GM19463 (cell line): ENCODE measurements around the gene CD300LG.
"Not testable (repeated sequence)": the region's sequence is repeated elsewhere in the genome, so short reads cannot be mapped to it uniquely, and the experiment has no call there.

Experiments used
- ATAC-seq: cut with Tn5 transposase; IDR thresholded peaks from one replicate; pipeline ENCODE4 v1.9.1; 2021; ENCODE audit warnings: mild to moderate bottlenecking, moderate library complexity; ENCODE audit not compliant: unreplicated experiment

CD300LG gene, protein sequence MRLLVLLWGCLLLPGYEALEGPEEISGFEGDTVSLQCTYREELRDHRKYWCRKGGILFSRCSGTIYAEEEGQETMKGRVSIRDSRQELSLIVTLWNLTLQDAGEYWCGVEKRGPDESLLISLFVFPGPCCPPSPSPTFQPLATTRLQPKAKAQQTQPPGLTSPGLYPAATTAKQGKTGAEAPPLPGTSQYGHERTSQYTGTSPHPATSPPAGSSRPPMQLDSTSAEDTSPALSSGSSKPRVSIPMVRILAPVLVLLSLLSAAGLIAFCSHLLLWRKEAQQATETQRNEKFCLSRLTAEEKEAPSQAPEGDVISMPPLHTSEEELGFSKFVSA

DNA sequence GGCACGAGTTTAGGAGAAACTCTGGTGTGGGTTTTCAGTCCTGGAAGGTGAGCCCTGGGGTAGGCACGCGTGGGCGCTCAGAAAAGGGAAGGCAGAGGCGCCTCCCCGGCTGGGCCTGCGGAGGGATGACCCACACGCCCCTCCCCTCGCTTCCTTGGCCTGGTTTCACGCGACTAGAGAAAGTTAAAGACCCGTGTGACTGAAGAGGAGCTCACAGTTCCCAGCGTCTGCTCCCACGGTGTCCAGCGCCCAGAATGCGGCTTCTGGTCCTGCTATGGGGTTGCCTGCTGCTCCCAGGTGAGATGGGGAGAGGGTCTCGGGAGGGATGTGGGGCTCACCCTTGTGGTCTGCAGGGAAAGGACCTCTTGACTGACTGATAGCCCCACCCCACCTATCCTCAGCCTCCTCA is at the start of gene CD300LG:
TSS of gene CD300LG (plus strand) at position 214 of the 409 bp plus-strand sequence. CDS start at position 255, 41 bp downstream.
- no peak for ATAC-seq

DNA sequence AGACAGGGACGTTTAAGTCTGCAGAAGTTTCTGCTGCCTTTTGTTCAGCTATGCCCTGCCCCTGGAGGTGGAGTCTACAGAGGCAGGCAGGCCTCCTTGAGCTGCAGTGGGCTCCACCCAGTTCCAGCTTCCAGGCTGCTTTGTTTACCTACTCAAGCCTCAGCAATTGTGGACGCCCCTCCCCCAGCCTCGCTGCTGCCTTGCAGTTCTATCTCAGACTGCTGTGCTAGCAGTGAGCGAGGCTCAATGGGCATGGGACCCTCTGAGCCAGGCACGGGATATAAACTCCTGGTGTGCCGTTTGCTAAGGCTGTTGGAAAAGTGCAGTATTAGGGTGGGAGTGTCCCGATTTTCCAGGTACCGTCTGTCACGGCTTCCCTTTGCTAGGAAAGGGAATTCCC is 49.0 kb upstream of the CD300LG start:
- ATAC-seq, result not testable (repeated sequence)

DNA sequence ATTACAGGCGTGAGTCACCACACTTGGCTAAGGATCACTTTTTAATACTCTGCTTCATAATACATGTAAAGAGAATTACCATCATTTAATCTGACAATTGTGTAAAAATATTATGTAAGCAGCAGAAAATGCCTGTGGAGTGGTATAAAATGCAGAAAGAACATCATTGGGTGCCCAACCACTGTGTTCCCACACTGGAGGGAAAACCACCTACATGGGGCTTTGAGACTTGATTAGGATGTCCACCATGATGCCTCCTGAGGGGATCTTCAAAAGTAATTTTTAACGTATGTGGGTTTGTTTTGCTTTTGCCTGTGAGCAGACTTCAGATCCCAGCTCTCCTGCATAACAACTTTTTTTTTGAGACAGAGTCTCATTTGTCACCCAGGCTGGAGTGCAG is 47.9 kb upstream of the CD300LG start:
- ATAC-seq, result no peak

DNA sequence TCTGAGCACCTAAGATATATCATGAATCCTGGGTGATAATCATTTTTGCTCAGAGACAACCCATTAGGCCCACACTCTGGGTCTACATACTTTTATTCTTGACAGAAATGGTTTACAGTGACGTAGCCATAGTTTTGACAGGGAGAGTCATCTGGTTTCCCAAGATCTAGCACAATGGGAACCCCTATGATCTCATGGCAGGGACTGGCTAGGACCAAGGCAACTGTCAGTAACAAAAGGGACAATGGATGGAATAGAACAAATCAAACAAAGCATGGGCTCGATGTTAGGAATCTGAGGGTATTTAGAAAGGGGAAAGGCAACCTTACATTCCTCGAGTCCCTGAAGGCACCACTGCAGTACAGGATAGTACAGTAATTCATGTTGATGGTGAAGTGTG is 46.2 kb upstream of the CD300LG start:
- no peak for ATAC-seq

DNA sequence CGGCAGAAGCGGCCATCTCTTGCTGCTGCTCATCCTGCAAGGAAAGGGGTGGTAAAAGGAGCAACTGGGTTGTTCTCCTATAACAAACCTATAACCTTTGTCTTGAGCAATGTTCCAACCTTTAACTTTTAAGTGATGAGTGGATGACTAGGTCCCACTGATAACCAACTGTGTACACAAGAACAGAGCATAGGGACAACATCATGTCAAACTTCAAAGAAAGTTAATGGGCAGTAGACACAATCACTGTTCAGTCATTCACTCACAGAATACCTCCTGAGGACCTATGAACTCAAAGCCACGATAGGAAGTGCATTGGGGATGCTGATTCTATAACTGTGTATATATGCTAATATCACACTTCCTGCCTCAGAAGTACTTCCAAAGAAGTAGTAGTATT is 45.1 kb upstream of the CD300LG start:
- ATAC-seq, result no peak

DNA sequence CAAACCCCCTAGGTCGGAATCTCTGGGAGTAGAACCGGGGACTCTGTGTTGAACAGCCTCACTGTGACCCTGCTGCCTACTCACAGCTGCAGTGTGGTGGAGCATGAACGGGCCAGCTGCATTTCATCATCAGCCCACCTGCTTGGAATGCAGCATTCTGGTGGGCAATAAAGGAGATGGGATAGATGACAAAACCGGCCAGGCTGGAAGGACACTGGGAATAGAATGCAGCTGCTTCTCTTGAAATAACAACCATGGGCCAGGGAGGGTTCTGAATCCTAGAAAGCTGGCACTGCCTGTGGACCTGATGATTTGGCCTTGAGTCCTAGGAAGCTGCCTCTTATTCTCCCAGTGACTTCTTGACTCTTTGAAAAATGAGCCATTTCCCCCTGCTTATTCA is 43.2 kb upstream of the CD300LG start:
- ATAC-seq, result no peak

DNA sequence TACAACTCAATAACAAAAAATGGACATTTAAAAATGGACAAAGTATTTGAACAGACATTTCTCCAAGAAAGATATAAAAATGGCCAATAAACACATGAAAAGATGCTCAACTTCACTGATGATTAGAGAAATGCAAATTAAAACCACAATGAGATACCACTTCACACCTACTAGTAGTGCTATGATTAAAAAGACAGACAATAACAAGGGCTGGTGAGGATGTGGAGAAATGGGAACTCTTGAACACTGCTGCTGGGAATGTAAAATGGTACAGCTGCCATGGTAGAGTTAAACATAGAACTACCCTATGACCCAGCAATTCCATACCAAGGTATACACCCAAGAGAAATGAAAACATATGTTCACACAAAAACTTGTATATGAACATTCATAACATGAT is 41.9 kb upstream of the CD300LG start:
- ATAC-seq, result no peak

DNA sequence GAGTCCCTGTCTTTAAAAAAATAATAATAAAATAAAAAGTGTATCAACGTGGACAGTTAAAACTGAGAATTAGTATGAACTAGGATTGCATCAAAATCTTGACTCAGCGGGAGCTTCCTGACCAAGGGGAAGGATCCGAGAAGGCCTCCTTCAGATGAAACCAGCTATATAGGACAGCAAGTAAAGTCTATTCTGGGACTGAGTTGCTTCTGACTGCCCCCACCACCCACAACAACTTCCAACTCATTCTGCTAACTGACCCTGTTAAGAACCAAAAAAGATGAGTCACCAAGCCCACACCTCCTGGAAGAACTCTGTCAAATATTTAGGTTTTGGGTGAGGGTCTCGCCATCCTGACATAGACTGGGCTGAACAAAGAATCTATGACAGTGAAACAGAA is 38.9 kb upstream of the CD300LG start:
- no peak for ATAC-seq

DNA sequence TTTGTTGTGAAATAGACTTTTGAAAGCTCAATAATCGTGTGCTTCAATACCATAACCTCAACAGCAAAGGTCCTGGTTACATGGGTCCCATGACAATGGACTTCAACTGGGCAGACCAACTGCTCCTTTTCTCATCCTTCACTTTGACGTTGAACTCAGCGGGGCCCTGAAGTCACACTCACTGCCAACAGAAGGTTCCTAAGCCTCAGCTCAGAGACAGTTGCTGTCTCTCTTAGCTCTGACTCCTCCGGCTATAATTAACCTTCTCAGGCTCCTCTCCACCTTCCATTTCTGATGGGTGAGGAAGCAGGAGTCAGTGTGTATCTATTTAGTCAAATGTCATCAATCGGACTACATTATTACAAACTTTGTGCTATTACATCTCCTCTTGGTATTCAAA is 37.9 kb upstream of the CD300LG start:
- ATAC-seq, result no peak

DNA sequence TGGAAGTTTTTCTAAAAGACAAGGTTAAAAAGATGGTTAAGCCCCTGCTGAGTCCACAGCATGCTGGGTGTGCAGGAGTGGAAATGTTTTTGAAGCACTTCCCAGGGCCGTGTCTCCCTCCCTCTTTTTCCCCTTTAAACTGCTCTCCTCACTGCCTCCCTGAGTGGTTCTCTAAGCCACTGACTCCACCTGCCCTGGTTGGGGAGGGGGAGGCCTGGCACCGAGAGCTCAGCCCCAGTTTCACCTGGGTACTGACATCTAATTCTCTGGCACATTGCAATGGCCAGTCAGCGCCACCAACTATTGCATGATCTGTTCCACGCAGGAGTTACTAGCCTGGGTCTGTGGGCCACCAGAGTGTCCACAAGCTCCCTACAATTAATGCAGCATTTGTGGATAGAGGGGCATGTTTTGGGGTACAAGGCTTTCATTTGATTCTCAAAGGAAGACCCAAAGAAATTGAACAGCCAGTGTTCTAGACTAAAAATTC is 36.7 kb upstream of the CD300LG start:
- ATAC-seq, result no peak

DNA sequence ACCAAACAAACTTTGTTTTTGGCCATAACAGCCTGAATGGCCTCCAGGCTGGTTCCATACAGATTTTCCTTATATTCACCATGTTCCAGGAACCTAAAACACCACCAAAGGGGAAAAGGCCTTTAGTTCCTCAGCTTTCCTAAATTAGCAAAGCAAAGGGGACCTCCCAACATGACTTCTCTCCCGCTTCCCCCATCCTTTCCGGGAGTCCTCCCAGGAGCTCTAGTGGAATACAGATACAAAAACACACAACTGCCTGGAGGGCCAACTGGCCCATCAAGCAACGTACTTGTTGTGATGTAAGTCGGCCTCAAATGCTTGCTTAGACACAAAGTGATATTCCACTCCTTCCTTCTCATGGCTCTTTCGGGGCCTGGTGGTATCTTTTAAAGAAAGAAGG is 36.2 kb upstream of the CD300LG start:
- ATAC-seq, result no peak

DNA sequence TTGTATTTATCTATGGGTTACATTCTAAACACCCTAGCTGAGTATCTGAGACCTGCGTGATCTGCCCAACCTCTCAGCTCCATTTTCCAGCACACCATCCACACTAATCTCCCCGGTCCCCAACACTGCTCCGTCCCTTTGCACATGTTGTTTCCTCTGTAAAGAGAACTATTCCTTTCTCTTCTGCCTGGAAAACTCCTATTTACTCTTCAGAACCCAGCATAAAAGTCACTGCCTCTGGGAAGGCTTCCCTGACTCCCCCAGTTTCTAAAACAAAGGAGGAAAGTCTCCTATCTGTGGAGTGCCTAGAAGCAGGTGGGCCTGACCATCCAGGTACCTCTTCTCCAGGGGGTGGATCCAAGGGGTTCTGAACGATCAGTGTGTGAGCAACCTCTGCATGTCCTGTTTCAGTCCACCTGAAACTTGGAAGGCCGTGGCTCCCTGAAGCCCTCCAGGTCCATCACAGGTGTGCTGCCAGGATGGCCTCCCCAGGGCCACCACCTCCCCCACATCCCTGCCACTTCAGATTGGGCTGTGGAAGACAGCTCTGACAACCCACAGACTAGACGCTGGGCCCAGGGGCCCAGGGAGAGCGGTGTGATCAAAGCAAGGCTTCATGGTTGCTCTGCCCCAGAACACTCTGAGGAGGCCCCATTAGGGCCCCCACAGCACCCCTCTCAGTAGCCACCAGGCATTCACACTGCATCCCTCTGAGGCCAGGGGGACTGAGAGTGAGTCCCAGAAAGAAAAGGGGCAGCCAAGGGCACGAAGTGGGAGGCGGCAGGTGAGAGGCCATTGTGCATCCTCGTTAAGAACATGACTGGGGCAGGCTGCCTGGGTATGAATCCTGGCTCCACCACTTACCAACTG is 34.3 kb upstream of the CD300LG start:
- ATAC-seq, result no peak

DNA sequence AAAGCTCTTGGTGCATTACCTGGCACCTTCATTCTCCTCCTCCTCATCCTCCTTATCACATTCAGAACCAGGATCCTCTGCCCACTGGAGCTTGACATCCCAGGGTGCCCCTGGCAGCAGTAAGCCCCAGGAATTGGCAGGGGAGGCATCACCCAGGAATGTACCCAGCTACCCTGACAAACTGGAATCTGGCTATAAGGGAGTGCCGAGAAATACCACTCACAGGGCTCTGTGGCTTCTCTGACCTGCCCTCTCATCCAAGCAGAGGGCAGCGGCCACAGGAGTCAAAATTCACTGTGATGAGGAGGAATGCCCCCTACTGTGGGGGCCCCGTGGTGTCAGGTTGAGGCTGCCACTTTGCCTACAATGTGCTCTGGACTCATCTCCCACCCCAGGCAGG is 33.6 kb upstream of the CD300LG start:
- ATAC-seq, result no peak

DNA sequence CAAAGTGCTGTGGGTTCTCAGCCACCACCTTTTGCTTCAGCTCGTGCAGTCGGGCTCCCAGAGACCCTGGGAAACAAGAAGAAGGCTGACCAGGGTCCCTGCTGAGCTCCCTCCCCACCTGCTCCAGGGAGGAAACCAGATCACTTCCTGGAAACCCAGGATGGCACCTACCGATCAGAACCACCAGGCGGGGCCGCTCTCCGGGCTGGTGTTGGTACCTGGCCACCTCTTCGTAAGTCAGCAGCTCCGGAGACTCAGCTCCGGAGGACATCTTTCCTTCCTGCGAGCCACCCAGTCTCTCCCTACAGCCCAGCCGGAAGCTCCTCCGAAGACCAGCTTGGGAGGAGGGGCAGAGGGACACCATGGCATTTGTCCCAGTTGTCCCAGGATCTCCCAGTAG is 33.0 kb upstream of the CD300LG start:
- no peak for ATAC-seq

DNA sequence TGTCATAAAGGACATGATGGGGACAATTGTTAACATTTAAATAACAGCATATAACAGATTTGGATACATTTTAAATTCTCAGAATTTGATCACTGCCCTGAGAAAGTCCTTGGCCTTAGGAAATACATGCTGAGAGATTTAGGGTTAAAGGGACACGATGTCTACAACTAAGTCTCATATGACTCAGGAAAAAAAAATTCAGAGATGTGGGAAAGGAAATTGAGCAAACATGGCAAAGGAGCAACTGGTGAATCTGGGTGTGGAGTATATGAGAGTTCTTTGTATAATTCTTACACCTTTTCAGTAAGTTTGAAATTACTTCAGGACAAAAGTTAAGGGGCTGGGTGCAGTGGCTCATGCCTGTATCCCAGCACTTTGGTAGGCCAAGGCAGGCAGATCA is 32.3 kb upstream of the CD300LG start:
- ATAC-seq, result no peak

DNA sequence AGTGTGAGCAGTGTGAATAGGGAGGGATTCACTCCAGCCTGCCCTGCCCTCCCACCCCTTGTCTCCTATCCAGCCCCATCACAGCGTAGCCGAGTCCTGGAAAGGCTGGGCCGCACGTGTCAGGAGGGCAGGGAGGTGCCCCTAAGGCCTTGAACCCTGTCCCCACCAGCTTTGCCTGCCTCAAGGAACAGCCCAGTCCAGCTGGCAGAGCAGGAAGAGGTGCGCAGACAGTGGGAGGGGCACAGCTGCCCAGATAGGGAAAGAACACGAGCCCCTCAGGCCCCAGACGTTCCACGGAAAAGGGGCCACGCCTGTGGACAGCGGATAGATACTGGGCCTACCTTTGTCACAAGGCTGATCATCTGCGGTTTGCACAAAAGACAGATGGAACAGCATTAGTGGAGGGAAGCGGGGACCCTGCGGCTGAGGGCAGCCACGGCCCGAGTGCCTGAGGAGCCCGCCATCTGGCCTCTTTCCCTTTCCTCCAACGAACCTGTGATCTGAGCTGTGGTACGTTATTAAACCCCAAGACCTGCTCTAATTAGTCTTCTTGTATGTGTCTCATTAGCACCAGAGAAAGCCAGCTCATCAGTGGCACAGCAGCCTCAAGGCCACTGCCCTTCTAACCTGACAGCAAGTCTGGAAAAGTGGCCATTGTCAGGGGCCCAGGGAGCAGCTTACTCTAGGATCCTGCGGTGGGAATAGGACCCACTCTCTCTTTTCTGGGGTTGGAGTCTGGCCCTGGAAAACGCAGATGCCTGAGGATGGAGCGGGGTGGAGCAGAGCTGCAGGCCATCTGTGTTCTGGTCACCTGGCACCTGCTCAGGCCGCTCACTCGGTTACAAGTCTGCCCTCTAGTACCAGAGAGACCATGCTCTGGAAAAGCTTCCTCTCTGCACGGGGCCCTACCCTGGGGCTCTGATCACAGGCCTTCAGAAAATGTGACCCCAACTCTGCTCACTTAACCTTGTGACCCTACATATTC is 30.3 kb upstream of the CD300LG start:
- ATAC-seq, result no peak

DNA sequence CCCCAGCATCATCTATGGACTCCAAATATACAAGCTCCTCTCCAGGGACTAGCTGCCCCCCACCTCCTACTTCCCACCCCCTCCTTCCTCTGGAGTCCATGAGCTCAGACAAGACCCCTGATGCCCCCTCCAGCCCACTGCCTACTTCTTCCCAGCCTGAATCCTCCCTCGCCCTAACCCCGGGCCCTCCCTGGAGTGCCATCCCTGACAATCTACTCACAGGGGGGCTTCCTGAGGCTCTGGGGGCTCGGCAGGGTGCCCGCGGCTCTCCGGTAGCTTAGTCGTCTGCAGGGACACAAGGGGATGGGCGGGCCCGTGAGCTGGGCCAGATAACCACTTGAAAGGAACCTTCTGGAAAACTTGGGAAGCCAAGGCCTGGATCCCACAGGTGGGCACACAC is 29.1 kb upstream of the CD300LG start:
- ATAC-seq, result no peak

DNA sequence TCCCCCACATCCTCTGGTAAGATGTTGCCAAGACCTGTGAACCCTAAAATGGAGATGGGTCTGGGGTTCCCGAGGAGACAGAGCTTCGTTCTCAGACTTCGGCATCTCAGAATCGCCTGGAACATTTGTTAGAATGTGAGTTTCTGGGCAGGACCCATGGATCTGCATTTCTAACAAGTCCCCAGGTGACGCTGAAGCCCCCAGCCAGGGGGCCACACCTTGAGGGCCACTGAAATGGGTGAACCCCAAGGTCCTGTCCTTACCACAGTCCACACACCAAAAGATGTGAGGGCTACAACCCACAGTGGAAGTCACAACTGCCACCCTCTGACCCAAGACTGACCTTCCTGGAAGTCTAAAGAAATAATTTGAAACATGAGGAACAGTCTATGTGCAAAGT is 28.0 kb upstream of the CD300LG start:
- ATAC-seq, result no peak

DNA sequence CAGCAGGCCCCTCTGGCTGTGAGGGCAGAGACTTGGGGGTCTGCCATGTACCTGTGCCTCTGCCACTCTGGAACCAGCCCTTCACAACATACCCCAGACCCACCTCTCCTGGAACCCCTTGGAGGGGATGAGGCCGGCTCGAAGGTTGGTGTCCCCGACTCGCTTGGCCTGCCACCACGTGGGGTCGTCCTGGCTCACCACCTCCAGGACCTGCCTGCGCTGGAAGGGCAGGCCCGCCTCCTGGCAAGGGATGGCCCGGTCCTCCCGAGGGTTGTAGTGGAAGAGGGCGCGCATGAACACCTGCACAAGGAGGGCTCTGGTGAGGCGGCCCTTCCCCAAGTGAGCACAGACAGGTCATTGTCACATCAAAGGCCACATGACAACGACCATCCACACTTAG is 26.2 kb upstream of the CD300LG start:
- ATAC-seq, result no peak

DNA sequence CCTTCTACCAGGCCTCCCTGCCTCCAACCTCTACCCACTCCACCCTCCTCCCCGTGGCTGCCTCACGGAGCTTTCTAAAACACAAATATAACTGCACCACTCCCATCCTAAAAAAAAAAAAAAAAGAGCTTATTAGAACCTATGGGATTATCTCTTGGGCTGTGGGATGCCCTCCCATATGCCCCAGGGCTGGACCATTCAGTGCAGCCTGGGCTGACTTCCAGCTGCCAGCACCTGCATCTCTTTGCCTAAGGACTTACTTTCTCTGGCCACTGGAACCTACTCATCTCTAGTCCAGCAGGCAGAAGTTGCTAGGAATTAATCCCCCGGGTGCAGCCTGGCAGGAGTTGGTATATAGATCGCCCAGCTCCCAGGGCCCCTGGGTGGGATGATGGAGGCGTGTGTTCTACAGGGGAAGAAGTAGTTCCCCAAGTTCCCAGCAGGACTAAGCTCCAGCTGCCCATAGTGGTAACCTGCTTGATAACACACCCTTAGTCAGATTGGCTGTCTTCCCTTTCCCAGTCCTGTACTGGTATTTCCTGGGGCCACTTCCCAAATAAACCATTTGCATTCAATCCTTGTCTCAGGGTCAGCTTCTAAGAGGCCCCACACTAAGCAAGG is 24.3 kb upstream of the CD300LG start:
- no peak for ATAC-seq
